Pulmonary artery endothelial cell (primary cell): ENCODE measurements around the gene SH3BP4. TPM values are rescaled to one million over a fixed set of nuclear protein-coding genes. Genes with fewer than 3 reads are reported as not detected.
A peak's percentile ranks its signal among the peaks of the same experiment; 100 is the strongest.
"Not testable (repeated sequence)": the region's sequence is repeated elsewhere in the genome, so short reads cannot be mapped to it uniquely, and the experiment has no call there.

Experiments used
- DNase-seq: peaks from one replicate; pipeline ENCODE4 v3.0.0-alpha.2; 2011; ENCODE audit warnings: low read depth, low spot score
- total RNA-seq: library from RNA; depleted of rRNA; stranded (reverse); fragments of >200 nt; gene quantifications from 2 replicates; pipeline ENCODE4 v1.2.3, GENCODE V29; 2014

Gene SH3BP4
- total RNA-seq, 1 donor from 2014 or later = 47.7 TPM

DNA sequence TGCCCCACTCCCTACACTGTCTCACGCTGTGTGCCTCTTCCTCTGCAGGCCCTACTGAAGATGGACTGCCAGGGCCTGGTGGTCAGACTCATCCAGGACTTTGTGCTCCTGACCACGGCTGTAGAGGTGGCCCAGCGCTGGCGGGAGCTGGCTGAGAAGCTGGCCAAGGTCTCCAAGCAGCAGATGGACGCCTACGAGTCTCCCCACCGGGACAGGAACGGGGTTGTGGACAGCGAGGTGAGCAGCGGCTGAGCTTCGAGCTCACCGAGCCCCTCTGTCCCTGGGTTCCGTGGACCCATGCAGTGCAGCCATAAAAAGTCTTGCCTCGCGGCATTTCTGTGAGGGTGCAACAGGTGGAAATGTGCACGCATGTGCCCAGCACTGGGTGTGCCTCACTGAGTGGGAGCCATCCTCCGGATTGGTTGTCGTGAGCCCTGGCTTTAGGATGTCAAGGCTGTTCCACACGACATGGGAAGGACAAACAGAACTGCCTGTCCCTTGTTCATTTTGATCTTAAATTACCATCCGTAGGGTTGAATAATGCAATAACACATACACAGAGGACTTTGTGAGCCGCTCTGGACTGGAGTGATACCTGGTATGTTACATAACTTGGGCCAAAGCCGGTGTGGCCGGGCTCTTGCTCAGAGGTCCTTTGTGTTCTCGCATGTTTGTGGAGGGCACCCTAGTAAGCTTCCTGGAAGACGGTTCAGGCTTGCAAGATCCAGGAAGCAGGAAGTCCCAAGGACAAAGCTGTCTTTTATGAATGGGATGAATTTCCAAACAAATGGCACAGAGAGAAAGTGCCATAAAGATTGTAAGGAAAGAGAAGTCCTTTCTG lies 100.9 kb downstream of the SH3BP4 start:
- DNase-seq = no peak

DNA sequence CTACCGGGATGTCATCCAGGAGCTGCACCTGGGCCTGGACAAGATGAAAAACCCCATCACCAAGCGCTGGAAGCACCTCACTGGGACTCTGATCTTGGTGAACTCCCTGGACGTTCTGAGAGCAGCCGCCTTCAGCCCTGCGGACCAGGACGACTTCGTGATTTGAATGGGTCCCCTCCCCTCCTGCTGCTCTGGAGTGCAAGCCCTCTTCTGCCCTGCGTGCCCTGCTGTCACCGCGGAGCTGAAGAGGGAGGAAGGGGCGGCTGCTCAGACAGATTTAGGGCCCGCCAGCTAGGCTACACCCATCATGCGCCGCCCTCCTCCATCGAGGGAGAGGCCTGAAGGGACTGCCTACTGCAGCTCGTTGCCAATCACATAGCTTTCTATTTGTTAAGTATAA lies 101.8 kb downstream of the SH3BP4 start:
- DNase-seq = no peak

DNA sequence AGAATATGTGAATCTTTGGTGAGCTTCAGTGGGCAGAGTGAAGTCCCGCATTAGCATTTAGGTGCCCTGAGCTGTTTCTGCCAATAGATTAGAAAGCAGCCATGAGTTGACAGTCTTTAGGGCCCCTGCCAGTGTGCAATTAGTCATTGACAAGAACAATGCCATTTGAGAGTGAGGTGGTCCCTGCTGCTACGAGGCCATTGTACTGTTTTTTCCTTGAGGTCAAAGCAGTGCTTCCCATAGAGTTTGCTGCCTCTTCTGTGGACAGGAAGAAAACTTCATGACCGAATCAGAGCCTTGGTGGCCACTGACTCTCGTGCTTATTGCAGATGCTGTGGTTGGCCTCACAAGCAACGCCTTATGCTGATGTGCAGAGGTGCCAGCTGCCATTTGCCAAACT lies 102.7 kb downstream of the SH3BP4 start:
- peak; percentile 68 for DNase-seq

DNA sequence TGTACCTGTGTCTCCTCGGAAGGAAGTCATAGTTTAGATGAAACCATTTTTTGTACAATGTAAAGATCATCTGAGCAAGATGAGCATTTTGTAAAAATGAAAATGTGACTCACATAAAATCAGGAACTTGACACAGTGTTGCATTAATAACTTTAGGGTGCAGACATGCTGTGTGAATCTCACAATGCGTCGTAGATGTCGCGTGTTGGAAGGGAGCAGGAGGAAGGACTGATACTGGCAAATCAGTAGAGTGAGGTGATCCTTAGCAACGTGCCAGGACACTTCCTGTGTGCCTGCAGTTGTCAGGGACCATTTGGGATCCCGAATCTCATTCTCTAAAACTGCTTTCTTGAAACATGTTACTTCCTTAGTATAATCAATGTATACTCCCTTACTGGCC lies 103.1 kb downstream of the SH3BP4 start:
- no peak for DNase-seq

DNA sequence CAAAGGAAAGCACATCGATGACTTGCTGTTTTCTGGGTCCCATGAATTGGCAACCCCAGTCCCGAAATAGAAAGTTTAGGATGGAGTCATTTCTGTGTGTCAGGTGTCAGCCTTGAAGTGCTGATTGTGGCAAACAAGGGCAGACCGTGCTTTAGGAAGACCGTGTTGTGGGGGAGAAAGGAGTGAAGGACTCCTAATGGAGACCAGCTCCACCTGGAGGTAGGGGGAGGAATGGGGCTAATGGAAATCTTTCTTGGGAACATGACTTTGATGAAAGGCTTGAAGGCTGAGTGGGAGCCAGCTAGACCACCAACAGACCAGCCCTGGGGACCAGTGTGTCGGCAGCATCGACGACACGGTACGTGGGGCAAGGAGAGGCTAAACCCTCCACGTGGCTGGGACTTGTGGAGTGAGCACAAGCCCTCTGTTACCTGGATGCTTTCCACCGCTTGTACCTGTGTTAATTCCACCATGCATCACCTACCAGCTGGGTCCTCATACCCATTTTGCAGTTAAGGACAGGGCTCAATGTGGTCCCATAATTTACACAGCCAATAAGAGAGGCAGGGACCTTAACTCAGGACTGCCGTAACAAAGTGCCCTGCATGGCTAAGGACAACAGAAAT lies 104.2 kb downstream of the SH3BP4 start:
- DNase-seq = no peak

DNA sequence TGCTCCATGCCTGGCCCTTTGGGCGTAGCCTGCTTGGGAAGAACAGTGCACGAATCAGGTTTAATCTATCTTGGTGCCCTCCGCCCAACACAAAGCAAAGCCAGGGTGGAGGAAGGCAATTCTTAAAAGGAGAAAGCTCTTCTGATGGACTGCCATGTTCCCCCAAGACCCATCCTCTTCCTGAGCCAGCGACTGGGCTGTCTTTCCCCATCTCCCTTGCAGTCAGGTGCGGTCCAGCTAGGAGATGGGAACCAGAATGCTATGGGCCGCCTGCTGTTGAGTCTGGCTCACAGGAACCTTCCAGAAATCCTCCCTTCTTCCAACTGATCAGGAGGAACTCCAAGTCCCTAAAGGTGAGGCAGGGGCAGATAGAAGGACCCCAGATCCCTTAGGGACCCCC lies 105.0 kb downstream of the SH3BP4 start:
- no peak for DNase-seq

DNA sequence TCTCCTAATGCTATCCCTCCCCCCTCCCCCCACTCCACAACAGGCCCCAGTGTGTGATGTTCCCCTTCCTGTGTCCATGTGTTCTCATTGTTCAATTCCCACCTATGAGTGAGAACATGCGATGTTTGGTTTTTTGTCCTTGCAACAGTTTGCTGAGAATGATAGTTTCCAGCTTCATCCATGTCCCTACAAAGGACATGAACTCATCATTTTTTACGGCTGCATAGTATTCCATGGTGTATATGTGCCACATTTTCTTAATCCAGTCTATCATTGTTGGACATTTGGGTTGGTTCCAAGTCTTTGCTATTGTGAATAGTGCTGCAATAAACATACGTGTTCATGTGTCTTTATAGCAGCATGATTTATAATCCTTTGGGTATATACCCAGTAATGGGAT lies 105.8 kb downstream of the SH3BP4 start:
- DNase-seq = not testable (repeated sequence)

DNA sequence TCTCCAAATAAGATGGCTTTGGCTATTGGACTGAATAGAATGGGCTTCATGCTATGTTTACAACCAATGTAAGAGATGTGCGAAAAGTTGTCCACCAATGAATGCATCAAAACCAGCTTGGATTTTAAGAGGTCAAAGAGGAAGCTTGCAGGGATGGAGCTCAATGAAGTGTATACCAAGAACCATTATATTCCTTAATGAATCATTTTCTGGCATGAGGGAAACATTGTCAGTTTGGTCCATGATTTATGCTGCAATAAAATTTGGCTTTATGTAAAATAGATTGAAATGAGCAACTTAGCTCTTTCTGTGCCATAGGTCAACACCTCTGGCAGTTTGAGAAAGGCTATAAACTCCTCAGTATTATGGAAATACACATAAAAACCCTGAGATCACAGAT lies 107.3 kb downstream of the SH3BP4 start:
- no peak for DNase-seq

DNA sequence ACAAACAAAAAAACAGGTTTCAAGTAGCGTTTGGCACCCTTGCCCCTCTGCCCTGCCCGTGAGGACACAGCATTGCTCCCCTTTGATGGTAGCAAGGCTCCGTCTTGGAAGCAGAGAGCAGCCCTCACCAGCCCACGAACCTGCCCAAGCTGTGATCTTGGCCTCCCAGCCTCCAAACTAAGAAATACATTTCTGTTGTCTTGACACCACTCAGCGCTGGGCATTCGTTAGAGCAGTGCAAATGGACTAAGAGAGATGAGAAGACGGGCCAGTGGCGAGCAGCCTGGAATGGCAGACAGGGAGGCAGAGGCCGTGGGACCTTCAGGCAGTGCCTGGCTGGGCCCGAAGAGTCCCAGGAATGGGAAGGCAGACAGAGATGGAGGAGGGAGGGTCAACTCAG lies 109.8 kb downstream of the SH3BP4 start:
- DNase-seq = no peak

DNA sequence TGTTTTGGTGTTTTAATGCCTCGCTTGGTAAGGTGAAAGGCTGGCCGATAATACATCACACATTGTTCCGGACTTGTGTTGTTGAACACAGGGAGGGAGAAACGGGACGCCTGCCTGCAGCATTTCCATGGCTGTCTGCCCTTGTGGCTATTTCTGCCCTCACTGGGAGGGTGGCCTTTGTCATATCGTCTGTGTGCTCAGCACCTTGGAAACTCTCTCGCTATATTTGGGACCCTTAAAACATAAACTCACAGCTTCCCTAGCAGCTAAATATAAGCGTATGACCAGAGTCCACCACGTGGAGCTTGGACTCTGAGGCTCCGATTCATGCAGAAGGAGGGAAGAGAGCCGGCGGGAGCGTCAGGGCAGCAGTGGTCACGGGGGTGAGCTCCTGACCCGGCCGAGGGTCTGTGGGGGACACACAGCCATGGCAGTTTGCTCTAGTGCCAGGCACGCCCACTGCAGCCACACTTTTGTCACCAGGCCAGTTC lies 111.7 kb downstream of the SH3BP4 start:
- DNase-seq = no peak

DNA sequence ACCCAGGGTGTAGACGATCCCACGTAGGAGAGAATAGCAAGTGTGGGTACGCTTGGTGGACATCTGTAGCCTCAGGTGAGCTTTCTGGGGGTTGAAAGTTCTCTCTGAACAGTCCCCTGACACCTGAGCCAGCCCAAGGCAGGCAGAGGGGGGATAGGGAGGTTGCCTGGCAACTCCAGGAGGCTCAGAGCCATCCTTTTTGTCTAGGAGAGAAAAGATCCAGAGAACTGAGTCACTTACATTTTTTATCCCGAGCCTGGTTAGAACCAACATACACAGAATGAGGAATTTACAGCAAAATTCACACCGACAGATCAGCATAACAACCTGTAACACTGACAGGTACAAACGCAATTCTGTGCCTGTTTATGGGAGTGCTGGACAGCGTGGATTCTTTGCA lies 113.2 kb downstream of the SH3BP4 start:
- DNase-seq = no peak

DNA sequence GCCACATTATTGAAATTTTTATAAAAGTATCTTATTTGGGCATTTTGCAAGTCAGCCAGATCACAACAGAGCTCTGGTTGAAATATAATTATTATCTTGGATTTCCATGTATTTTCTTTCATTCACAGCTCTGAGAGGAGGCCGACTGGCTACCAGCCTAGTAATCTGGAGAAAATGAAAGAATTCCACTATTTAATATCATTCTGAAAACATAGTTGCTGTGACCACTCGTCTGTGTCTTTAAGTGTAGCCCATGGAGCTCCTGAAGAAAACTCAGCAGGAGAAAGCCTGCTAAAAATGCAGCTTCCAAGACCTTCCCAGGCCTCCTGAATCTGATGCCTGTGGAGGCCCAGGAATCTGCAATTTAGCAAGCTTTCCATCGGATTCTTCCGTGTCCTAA lies 114.7 kb downstream of the SH3BP4 start:
- DNase-seq = no peak

DNA sequence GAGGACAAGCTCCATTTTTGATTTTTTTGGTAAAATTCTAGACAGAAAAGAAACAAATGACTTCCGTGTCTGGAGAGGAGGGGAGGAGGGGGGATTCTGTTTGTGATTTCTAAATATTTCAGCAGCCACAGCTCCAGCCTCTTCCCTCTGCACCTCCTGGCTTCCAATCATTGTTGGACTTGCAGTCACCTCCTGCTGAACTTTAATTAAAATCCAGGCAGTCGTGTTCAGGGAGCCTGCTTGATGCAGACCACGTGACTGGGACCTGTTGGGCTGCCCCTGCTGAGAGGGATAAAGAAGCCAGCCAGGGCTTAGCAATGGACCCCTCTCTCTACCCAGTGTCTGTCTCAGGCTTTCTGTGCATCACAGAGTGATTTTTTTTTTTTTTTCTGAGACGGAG lies 115.1 kb downstream of the SH3BP4 start:
- no peak for DNase-seq

DNA sequence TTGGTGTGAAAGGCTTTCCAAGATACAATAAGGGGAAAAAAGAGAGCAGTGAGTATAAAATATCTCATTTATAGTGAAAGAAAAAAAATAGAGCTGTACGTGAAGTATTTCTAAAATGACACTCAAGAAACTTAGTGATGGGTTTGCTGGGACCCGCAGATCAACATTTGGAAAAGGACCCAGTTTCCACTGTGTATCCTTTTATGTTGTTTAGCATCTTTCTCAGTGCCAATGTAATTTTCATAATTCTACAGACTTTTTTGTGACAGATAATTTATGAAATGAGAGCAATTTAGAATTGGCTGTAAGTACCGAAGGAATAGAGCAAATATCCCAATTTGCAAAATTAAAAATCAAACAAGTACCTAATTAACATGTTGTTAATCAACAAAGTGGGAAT lies 116.9 kb downstream of the SH3BP4 start:
- DNase-seq = no peak

DNA sequence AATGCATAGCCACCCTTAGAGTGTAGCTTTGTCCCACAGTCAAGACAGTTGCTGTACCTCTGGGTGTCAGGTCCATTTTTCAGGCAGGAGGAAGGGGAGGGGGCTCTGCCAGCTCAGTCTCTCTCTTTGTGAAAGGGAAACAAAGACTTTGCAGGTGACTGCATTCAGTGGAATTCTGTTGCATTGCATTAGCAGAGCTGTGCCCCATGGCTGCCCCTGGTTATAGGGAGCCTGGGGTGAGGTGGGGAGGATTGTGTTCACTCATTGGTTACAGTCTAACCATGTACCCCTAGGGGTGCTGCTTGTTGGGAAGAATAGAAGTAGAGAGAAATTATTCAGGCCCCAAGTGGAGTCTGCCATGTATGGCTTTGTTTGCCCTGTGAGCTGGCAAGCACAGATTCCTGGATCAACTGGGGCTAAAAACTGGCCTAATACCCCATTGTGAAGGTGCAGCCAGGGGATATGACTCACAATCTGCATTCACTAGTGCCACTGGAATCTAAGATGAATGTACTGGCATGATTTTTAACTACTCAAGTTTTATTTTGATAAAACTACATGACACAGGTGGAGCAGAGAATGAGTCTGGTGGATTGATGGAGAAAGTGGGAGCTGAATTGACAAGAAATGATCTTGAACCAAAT lies 118.4 kb downstream of the SH3BP4 start:
- no peak for DNase-seq

DNA sequence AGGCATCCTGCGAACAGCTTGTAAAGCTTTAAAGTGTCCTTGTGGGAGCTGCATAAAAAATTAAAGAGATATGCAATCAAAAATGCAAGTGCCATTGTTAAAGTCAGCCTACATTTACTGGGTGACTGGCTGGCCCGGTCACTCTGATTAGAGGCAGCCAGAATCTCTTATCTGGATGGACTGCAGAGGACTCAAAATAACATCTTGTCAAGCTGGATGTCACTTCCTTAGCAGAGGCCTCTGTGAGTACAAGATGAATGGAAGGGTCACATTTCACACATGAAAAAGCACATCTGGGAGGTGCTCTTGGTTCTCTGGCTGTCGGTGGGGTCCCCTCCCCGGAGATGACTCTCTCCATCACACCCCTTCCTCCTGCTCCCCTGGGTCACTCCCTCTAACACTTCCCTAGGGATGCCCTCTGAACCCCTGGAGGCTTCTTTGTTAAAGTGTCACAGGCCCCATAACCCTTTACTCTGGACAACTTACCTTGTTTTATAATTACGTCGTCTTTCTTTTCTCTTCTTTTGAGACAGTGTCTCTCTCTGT lies 122.1 kb downstream of the SH3BP4 start:
- no peak for DNase-seq

DNA sequence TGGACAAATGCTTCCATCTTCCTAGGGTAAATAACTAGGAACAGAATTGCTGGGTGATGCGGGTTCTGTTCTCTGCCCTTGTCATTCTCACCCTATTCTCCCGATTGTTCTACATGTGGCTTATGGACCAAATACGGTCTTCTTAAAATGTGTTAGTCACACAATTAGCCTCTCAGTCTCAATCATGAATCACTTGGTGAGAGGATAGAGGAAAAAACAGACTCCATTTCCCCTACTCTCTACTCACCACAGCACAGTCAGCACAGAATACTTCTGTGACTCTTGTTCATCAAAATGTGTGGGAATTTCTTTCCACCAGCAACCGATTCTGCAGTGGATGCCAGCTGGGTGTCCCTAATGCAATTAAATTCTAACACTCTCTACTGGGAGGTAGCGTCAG lies 125.2 kb downstream of the SH3BP4 start:
- no peak for DNase-seq

DNA sequence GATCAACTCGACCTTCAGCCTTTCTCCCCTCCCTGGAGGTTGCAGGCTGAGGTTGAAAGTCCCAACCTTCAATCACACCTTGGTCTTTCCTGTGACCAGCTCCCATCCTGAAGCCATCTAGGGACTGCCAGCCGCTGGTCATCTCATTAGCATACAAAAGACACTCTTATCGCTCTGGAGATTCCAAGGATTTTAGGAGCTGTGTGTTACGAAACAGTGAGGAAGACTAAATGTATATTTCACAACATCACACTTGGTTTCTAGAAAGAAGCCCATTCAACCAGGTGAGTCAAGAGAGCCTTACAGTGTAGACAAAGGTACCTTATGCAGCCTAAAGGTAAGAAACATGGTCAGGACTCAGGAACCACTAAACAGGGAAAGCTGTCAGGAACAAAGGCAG lies 126.4 kb downstream of the SH3BP4 start:
- no peak for DNase-seq

DNA sequence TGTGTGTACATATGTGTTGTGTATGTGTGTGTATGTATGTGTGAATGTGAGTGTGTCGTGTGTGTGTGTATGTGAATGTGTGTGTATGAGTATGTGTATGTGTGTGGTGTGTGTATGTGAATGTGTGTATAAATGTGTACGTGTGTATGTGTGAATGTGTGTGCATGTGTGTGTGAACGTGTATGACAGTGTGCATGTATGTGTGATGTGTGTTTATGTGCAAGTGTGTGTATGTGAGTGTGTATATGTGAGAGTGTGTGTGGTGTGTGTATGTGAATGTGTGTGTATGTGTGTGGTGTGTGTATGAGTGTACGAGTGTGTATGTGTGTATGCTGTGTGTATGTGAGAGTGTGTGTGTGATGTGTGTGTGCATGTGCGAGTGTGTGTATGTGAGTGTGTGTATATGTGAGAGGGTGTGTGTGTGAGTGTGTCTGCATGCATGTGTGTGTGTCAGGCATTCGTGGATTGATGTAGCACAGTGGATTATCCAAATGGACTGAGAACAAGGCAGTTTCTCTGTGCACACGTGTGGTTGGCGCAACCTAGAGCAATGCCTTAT lies 127.2 kb downstream of the SH3BP4 start:
- DNase-seq = no peak

DNA sequence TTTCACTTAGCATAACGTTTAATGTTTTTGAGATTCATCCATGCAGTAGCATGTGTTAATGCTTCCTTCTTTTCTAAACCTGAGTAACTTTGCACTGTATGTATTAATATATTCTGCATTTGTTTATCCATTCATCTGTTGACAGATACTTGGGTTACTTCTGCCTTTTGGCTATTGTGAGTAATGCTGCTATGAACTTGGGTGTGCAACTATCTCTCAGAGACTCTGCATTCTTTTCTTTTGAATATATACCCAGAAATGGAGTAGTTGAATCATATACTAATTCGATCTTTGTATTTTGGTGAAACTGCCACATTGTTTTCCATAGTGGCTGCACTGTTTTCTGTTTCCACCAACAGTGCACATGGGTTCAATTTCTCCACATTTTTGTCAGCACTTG lies 128.3 kb downstream of the SH3BP4 start:
- no peak for DNase-seq

DNA sequence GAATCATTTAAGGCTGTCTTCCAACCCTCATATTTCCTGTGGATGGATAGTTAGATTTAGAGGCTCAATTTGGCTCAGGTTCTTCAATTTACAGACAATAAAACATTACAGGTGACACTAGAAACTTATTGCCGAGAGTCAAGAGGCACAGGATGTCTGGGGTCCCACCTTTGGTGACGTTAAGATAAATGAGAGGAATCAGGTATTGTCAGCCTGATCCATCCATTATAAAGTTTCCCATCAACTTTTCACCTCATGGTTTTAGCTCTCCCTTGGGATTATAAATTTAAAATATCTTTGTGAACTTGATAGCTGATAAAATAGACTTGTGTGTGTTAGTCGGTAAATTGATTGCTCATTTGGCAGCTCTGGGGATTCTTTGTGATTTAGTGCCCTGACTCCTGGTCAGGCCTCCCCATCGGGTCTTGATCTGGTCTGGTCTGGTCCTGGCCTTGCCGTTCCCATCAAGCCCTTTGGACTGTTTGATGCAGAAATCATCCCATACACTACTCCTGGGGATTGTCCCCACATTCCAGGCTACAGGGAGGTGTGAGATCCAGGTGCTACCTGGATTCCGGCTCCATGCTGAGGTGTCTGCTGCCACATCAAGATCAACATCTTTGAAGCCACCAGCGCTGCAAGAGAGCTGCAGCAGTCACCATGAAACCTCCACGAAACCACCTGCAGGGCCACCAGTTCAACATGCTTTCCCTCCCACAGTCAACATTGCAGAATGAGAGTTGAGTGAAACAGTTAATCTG lies 130.9 kb downstream of the SH3BP4 start:
- DNase-seq = no peak
